Fibroblast of skin of abdomen (primary cell): ENCODE data around the gene MAP3K1.

Experiments
- DNase-seq: peaks from one replicate; pipeline ENCODE4 v3.0.0-alpha.2; 2013

The MAP3K1 gene

DNA sequence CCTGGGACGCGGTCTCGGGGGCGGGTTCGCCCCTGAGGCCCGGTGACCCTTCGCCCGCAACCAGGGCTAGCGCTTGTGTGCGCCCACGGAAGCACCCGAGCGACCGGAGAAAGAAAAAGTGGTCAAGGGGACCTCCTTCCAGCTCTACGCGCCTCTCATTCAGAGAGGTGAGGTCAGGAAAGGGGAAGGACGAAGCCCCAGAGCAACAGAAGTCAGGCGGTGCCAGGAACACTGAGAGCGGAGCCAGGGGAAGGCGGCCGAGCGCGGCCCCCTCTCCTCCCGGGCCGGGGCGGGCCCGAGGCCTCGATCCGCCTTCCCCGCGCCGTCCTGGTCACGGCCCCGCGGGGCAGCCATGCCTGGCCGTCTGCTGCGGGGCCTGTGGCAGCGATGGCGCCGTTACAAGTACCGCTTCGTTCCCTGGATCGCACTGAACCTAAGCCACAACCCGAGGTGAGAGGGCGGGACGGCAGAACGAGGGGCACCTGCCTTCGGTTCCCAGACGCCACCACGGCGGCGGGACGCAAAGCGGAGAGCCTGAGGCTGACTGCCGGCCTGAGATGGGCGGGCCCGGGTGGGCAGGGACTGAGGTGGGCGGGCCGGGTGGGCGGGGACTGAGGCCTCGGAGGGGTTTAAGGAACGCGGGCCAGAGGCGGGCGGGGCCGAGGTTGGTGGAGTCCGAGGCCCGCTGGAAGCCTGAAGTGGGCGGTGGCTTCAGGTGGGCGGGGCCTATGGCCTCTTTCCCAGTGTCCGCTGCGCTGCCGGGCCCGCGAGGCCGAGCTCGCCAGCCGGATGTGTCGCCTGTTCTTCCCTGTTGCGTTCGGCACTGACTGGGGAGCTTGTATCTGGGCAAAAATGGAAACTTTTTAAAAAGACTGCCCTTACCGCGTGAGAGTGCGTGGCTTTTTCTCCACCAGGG is 94.2 kb downstream of the MAP3K1 start, which contains the start of gene SETD9:
Gene SETD9 (plus strand): TSS at position 303 of the 916 bp plus-strand sequence. CDS start 50 bp downstream, at position 353.
- DNase-seq = peak; percentile 98

DNA sequence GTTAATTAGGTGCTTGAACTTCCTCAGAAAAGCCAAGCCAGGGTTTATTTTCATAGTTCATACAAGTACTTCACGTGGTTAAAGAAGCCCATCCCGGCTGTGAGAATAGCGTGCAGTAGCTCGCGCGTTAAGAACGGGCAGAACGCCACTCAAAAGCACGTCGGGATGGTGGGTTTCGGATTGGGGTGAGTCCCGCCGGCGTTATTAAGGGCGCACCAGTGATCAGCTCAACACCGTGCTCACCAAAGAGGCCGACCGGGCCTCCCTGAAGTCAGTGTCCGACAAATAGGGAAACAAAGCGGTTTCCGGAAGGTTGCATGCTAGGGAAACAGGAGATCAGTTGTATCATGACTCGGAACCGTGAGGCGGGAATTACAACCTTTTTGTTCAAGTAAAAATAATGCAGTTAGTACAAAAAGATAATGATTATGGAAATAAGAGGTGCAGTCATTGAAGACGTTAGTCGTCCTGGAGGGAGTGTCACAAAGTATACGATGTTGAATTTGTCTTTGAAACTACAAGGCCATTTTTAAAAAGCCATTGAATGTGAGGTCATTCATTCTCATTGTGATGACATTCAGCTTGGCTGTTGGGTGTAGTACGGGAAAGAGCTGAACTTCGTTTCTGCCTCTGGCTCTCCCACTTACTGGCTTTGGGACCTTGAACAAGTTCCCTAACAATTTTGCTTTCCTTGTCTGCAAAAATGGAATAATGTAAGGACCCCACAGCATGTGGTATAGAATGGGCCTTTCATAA is 95.0 kb downstream of the MAP3K1 start:
- peak; percentile 65 for DNase-seq

GRCh38 chr5:56913766-56914165 is 98.4 kb downstream of the MAP3K1 start:
- DNase-seq = no peak

DNA sequence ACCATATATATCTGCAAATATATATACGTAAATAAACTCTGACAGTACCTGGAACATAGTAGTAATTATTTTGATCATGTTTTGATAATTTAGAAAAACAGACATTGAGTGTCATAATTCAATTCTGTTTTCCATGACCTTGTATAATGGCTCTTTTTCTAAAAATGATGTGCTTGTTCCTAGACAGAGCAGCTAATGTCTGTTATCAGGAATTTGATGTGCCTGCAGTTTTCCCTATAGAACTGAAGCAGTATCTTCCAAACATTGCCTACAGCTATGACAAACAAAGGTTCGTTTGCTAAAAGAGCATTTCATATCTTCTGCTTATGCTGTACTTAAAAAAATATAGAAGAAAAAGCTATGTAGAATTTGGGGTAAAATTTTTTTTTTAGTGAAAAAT is 99.3 kb downstream of the MAP3K1 start:
- DNase-seq = no peak

GRCh38 chr5:56917534-56917933 is 102.2 kb downstream of the MAP3K1 start:
- no peak for DNase-seq

DNA sequence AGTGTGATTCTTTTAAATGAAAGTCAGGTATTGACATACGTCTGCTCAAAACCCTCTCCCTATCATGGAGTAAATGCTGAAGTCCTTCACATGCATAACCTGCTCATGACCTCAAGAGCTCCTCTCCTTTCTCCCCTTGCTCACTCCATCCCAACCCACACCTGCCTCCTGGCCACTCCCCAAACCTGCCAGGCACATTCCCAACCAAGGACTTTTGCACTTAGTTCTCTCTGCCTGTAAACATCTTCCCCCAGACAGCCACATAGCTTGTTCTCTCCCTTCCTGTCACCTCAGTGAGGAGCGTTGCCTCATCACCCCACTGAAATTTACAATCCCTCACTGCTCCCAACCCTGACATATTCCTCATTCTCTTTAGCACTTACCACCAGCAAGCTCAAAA is 102.7 kb downstream of the MAP3K1 start:
- no peak for DNase-seq

DNA sequence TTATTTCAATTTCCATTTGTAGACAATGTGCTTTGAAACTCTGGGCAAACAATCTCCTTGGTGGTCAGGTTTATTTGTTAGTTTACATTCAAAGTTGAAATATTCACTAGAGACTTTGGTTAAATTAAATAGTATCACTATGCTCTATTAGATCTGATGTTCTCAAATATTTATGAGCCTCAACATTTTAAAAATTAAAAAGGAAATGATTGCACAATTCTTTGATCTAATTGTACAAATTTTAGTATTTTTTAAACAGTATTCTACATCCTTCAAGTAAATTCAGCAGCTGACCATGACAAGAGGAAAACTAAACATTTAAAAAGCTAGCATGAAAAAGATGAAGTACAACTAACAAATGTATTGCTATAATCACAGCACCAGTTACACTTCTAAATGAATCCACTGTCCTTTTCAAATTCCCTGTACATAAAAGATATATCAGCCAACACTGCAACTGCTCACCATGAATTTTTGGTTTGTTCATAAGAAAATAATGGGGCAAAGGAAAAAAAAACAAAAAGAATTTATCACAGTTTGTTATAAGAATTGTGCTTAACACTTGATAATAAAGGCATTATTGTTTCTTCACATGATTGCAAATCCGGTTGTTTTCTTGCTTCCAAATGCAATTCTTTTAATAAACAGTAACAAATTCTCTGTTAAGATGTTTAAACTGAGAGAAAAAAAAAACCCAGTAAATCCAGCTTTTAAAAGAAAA is 104.8 kb downstream of the MAP3K1 start:
- DNase-seq = no peak

DNA sequence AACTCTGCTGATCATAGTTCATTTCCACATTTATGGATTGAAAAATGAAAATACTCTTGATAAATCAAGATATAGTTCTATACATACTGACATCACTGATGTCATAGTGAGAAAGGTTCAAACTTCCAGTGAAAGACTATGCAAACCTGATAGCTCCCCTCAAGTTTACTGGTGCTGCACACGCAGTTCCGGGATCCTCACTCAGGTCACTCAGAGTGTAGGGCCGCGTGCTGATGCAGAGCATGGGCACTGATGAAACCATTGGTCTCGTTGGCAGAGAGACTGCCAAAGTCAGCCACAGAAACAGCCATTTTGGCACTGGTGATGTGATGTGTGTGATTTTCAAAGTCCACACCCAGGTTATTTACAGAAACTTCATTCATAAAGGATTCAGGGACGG is 107.6 kb downstream of the MAP3K1 start:
- no peak for DNase-seq

DNA sequence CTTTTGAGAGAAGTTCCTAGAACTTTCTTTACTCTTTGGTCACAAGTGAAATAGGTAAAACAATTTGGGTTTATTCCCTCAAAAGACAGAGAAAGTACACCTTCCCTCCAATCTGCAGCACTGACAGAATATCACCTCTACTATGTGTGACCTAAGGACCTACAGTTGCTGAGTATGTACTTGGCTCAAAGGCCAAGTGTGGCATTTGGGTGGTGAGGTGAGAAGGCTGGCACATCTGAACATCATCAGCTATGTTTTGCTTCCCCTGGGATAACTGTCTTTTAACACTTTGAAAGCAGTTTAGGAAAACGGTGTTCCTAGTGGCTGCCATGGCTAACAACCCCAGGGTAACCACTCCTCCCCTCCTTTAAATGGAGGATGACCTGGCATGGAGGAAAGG is 119.0 kb downstream of the MAP3K1 start:
- DNase-seq = no peak

GRCh38 chr5:56938858-56939257 is 123.5 kb downstream of the MAP3K1 start:
- DNase-seq = no peak

- peak; percentile 73 for DNase-seq
Observed at GRCh38 chr5:56941981-56942380, 126.6 kb downstream of the MAP3K1 start.
